Measurements from ENCODE around the gene PDAP1. TPM values are rescaled to one million over a fixed set of nuclear protein-coding genes. Genes with fewer than 3 reads are reported as not detected.
"Not testable (repeated sequence)": the region's sequence is repeated elsewhere in the genome, so short reads cannot be mapped to it uniquely, and the experiment has no call there.

The PDAP1 gene
- 281 TPM for polyA plus RNA-seq (2012; ENCODE audit: insufficient read depth, insufficient read length)

GRCh38 chr7:99408379-99409191 lies at the start of gene PDAP1, which contains the start of gene BUD31:
TSS of gene PDAP1 (minus strand) at chr7:99408597. CDS start at chr7:99408548, 49 bp downstream.
TSS of gene BUD31 (plus strand) at chr7:99408969. CDS start at chr7:99411093, 2,124 bp downstream.
- peak; percentile 96 for DNase-seq (ENCODE audit: low read depth, low spot score)
- peak within 1 kb of the TSS; percentile 99 for H3K4me3 ChIP-seq (ENCODE audit: low read length)

GRCh38 chr7:99457650-99458493 lies 49.5 kb upstream of the PDAP1 start:
- DNase-seq (ENCODE audit: low read depth, low spot score): no peak
- no peak overlapping the region for H3K4me3 ChIP-seq (ENCODE audit: low read length)

GRCh38 chr7:99457050-99457649 lies 48.8 kb upstream of the PDAP1 start:
- no peak overlapping the region for H3K4me3 ChIP-seq (ENCODE audit: low read length)
- DNase-seq (ENCODE audit: low read depth, low spot score): no peak

- no peak overlapping the region for H3K4me3 ChIP-seq (ENCODE audit: low read length)
Observed at GRCh38 chr7:99456288-99456687, 47.9 kb upstream of the PDAP1 start.

GRCh38 chr7:99455874-99456273 lies 47.5 kb upstream of the PDAP1 start:
- no peak overlapping the region for H3K4me3 ChIP-seq (ENCODE audit: low read length)
- DNase-seq (ENCODE audit: low read depth, low spot score): no peak

More at GRCh38 chr7:99456288-99456687, 47.9 kb upstream of the PDAP1 start:
- no peak for DNase-seq (ENCODE audit: low read depth, low spot score)

- DNase-seq (ENCODE audit: low read depth, low spot score): no peak
Observed at GRCh38 chr7:99453105-99453504, 44.7 kb upstream of the PDAP1 start.

GRCh38 chr7:99452541-99452940 lies 44.1 kb upstream of the PDAP1 start:
- no peak overlapping the region for H3K4me3 ChIP-seq (ENCODE audit: low read length)
- DNase-seq (ENCODE audit: low read depth, low spot score): no peak

More at GRCh38 chr7:99453105-99453504, 44.7 kb upstream of the PDAP1 start:
- H3K4me3 ChIP-seq (ENCODE audit: low read length): no peak overlapping the region

- DNase-seq (ENCODE audit: low read depth, low spot score): no peak
- no peak overlapping the region for H3K4me3 ChIP-seq (ENCODE audit: low read length)
Observed at GRCh38 chr7:99451936-99452335, 43.5 kb upstream of the PDAP1 start.

- H3K4me3 ChIP-seq (ENCODE audit: low read length): no peak overlapping the region
- DNase-seq (ENCODE audit: low read depth, low spot score): no peak
Observed at GRCh38 chr7:99449326-99449725, 40.9 kb upstream of the PDAP1 start.

GRCh38 chr7:99448855-99449254 lies 40.5 kb upstream of the PDAP1 start:
- DNase-seq (ENCODE audit: low read depth, low spot score): no peak
- no peak overlapping the region for H3K4me3 ChIP-seq (ENCODE audit: low read length)

- H3K4me3 ChIP-seq (ENCODE audit: low read length): no peak overlapping the region
- peak; percentile 29 for DNase-seq (ENCODE audit: low read depth, low spot score)
Observed at GRCh38 chr7:99447943-99448342, 39.5 kb upstream of the PDAP1 start.

GRCh38 chr7:99446096-99446495 lies 37.7 kb upstream of the PDAP1 start:
- no peak for DNase-seq (ENCODE audit: low read depth, low spot score)

GRCh38 chr7:99440195-99440594 lies 31.8 kb upstream of the PDAP1 start:
- H3K4me3 ChIP-seq (ENCODE audit: low read length): peak overlapping the region; percentile 75
- no peak for DNase-seq (ENCODE audit: low read depth, low spot score)

More at GRCh38 chr7:99446096-99446495, 37.7 kb upstream of the PDAP1 start:
- H3K4me3 ChIP-seq (ENCODE audit: low read length): no peak overlapping the region

GRCh38 chr7:99438573-99439480 lies 30.4 kb upstream of the PDAP1 start, which contains the start of the genes CPSF4 and PTCD1:
TSS of gene CPSF4 (plus strand) at chr7:99438943. CDS start at chr7:99439083, 140 bp downstream.
TSS of gene PTCD1 (minus strand) at chr7:99438798. CDS start at chr7:99435242, 3,556 bp downstream.
- peak within 1 kb of the TSS; percentile 75 for H3K4me3 ChIP-seq (ENCODE audit: low read length)
- DNase-seq (ENCODE audit: low read depth, low spot score): peak; percentile 85

- DNase-seq (ENCODE audit: low read depth, low spot score): no peak
- H3K4me3 ChIP-seq (ENCODE audit: low read length): peak overlapping the region; percentile 75
Observed at GRCh38 chr7:99437946-99438572, 29.7 kb upstream of the PDAP1 start.

GRCh38 chr7:99433158-99433557 lies 24.8 kb upstream of the PDAP1 start:
- no peak for DNase-seq (ENCODE audit: low read depth, low spot score)
- H3K4me3 ChIP-seq (ENCODE audit: low read length): no peak overlapping the region

GRCh38 chr7:99431756-99432540 lies 23.6 kb upstream of the PDAP1 start:
- not testable (repeated sequence) for DNase-seq (ENCODE audit: low read depth, low spot score); H3K4me3 ChIP-seq (ENCODE audit: low read length)
